Body of pancreas (tissue), 4 donors: ENCODE results near the gene PPAT. TPM values are rescaled to one million over a fixed set of nuclear protein-coding genes. Genes with fewer than 3 reads are reported as not detected.
"Not testable (repeated sequence)": the region's sequence is repeated elsewhere in the genome, so short reads cannot be mapped to it uniquely, and the experiment has no call there.

ENCODE experiments used
- ATAC-seq: fragments of 150-250 bp; one replicate; pipeline ENCODE4 v1.9.1; 2016
- DNase-seq, 4 donors: peaks; one replicate each; pipeline ENCODE4 v3.0.0-alpha.2; 2019
- H3K27ac ChIP-seq, 4 donors: fragments of 200-600 bp; sonication (generic); 1 replicate in 3 of 4; 2 replicates in 1 of 4; pipeline versions ENCODE4 v1.5.1 to v1.6.1; 2016 to 2019; ENCODE audit warnings: mild to moderate bottlenecking in 1 of 4, mixed read lengths in 1 of 4, moderate library complexity in 1 of 4
- H3K27me3 ChIP-seq, 2 donors: fragments of 200-600 bp; sonication (generic); one replicate each; pipeline ENCODE4 v1.6.0; 2016; ENCODE audit warnings: mild to moderate bottlenecking in 1 of 2
- H3K36me3 ChIP-seq, 2 donors: fragments of 200-600 bp; sonication (generic); replicated peaks in 1 of 2; 2 replicates each; pipeline ENCODE4 v1.5.1; 2016; ENCODE audit warnings: low read depth in 2 of 2; ENCODE audit not compliant: insufficient read depth in 1 of 2
- H3K4me1 ChIP-seq: fragments of 200-600 bp; sonication (generic); one replicate; pipeline ENCODE4 v1.6.0; 2016
- H3K4me3 ChIP-seq, 2 donors: fragments of 200-600 bp; sonication (generic); 1 replicate in 1 of 2; 2 replicates in 1 of 2; pipeline ENCODE4 v1.5.1; 2016 to 2019
- H3K9me3 ChIP-seq, 3 donors: fragments of 200-600 bp; sonication (generic); 1 replicate in 2 of 3; 2 replicates in 1 of 3; pipeline ENCODE4 v1.5.1; 2016
- CTCF ChIP-seq, 7 experiments: fragments of 450-650 bp in 4 of 7; fragments of 200-600 bp in 3 of 7; sonication (generic) in 3 of 7; IDR thresholded peaks; one replicate each; pipeline ENCODE4 v1.5.1; 2016 to 2019; ENCODE audit warnings: antibody characterized with exemption in 7 of 7
- POLR2A ChIP-seq, 3 donors: fragments of 450-650 bp; IDR thresholded peaks; one replicate each; pipeline ENCODE4 v1.6.1; 2016; ENCODE audit warnings: antibody characterized with exemption in 3 of 3, mild to moderate bottlenecking in 2 of 3
- WGBS, 2 donors: methylation state at CpG; one replicate each; pipeline ENCODE4 v1.1.5; 2017; 5-methylcytosine and 5-hydroxymethylcytosine counted together
- intact Hi-C: fragments of 100-400 bp; cut with DNase I; formaldehyde crosslinking; loops from one replicate; pipeline ENCODE4 v1.15.1; 2023
- total RNA-seq, 2 donors: library from RNA; depleted of rRNA; stranded (reverse); fragments of >200 nt; gene quantifications; one replicate each; pipeline ENCODE4 v1.1.0, GENCODE V29; 2016

The PPAT gene
- total RNA-seq, 2 donors from 2014 or later: 3.3 to 4.9 TPM

- Histone ChIP-seq H3K4me1 (no peaks in the 10 kb centered on the region), H3K4me3 (no peak overlapping the region), H3K9me3 (no peaks in the 10 kb centered on the region), H3K27ac (no peak overlapping the region), H3K27me3 (no peaks in the 10 kb centered on the region), H3K36me3 (no peaks in the 10 kb centered on the region)
- intact Hi-C loops: no loop called here
- 95 to 96% methylated on average over 3 of the region's 3 CpGs for WGBS, 2 donors
- TF ChIP-seq CTCF (IDR thresholded peaks at IDR 0.05) (no peak), POLR2A (IDR thresholded peaks at IDR 0.05) (no peak)
- ATAC-seq (no peak), DNase-seq (no peak)
These were observed 65.0 kb downstream of the PPAT start for GRCh38 chr4:56370377-56370776.

- intact Hi-C loops, H3K36me3 ChIP-seq, H3K4me3 ChIP-seq, H3K9me3 ChIP-seq, H3K4me1 ChIP-seq, H3K27ac ChIP-seq, ATAC-seq, H3K27me3 ChIP-seq, DNase-seq: not testable (repeated sequence)
- WGBS, 2 donors: 96% methylated on average over 5 to 12 of the region's 12 CpGs
These were observed 72.4 kb downstream of the PPAT start for GRCh38 chr4:56362981-56363380.

- intact Hi-C loops: no loop called here
- ATAC-seq: no peak
- H3K36me3 ChIP-seq: no peaks in the 10 kb centered on the region
These were observed 75.3 kb downstream of the PPAT start for GRCh38 chr4:56360071-56360470.

GRCh38 chr4:56356650-56357049 is 78.8 kb downstream of the PPAT start:
- ATAC-seq: no peak
- Histone ChIP-seq H3K4me1 (no peaks in the 10 kb centered on the region), H3K36me3 (no peaks in the 10 kb centered on the region), H3K4me3 (no peak overlapping the region), H3K9me3 (no peaks in the 10 kb centered on the region), H3K27ac (no peak overlapping the region), H3K27me3 (no peaks in the 10 kb centered on the region)
- 93 to 99% methylated on average over 9 of the region's 9 CpGs for WGBS, 2 donors
- intact Hi-C loops: no loop called here
- DNase-seq: no peak
- TF ChIP-seq CTCF (IDR thresholded peaks at IDR 0.05): no peak
- no peak for TF ChIP-seq POLR2A (IDR thresholded peaks at IDR 0.05)

More at GRCh38 chr4:56360071-56360470, 75.3 kb downstream of the PPAT start:
- Histone ChIP-seq H3K4me3 (no peak overlapping the region), H3K27me3 (no peaks in the 10 kb centered on the region), H3K9me3 (no peaks in the 10 kb centered on the region), H3K27ac (no peak overlapping the region), H3K4me1 (no peaks in the 10 kb centered on the region)
- no peak for TF ChIP-seq CTCF (IDR thresholded peaks at IDR 0.05)
- TF ChIP-seq POLR2A (IDR thresholded peaks at IDR 0.05): no peak
- DNase-seq: no peak

GRCh38 chr4:56348576-56348975 is 86.8 kb downstream of the PPAT start:
- intact Hi-C loops: no loop called here
- no peaks in the 10 kb centered on the region for H3K9me3 ChIP-seq
- ATAC-seq (no peak), DNase-seq (no peak)
- no peaks in the 10 kb centered on the region for H3K27me3 ChIP-seq
- H3K4me3 ChIP-seq: no peak overlapping the region
- no peak for TF ChIP-seq CTCF (IDR thresholded peaks at IDR 0.05)
- no peak for TF ChIP-seq POLR2A (IDR thresholded peaks at IDR 0.05)
- no peak overlapping the region for H3K27ac ChIP-seq
- peaks cover 0 to 5% of the 10 kb centered on the region in 2 donors for H3K36me3 ChIP-seq
- H3K4me1 ChIP-seq: no peaks in the 10 kb centered on the region
- WGBS, 2 donors: 88 to 98% methylated on average over 3 of the region's 3 CpGs
